Amniotic epithelial cell (primary cell): Measurements from ENCODE around the gene SIRT1.
"Not testable (repeated sequence)": the region's sequence is repeated elsewhere in the genome, so short reads cannot be mapped to it uniquely, and the experiment has no call there.

Experiments used
- DNase-seq: peaks from one replicate; pipeline ENCODE4 v3.0.0-alpha.2; 2010; ENCODE audit warnings: low read depth

SIRT1 gene

GRCh38 chr10:67877421-67877820, 7.0 kb upstream of the SIRT1 start:
- DNase-seq = not testable (repeated sequence)

- no peak for DNase-seq
Observed at GRCh38 chr10:67878133-67878532, 6.3 kb upstream of the SIRT1 start.

GRCh38 chr10:67883710-67884312, 645 bp upstream of the SIRT1 start:
- no peak for DNase-seq

GRCh38 chr10:67884842-67885670, 600 bp downstream of the SIRT1 start:
- peak; percentile 67 for DNase-seq

- no peak for DNase-seq
Observed at GRCh38 chr10:67893637-67894036, 9.2 kb downstream of the SIRT1 start.

GRCh38 chr10:67903581-67903980, 19.1 kb downstream of the SIRT1 start:
- no peak for DNase-seq

- peak; percentile 47 for DNase-seq
Observed at GRCh38 chr10:67912331-67912946, 28.0 kb downstream of the SIRT1 start.

- DNase-seq = no peak
Observed at GRCh38 chr10:67914777-67915340, 30.4 kb downstream of the SIRT1 start.

- no peak for DNase-seq
Observed at GRCh38 chr10:67917169-67917568, 32.7 kb downstream of the SIRT1 start.

- no peak for DNase-seq
Observed at GRCh38 chr10:67917679-67918078, 33.2 kb downstream of the SIRT1 start.

GRCh38 chr10:67921065-67921464, 36.6 kb downstream of the SIRT1 start:
- no peak for DNase-seq

- DNase-seq = peak; percentile 42
Observed at GRCh38 chr10:67923551-67923950, 39.1 kb downstream of the SIRT1 start.

GRCh38 chr10:67924136-67924535, 39.7 kb downstream of the SIRT1 start:
- DNase-seq = no peak

- peak; percentile 8 for DNase-seq
Observed at GRCh38 chr10:67925449-67926005, 41.1 kb downstream of the SIRT1 start.

- DNase-seq = no peak
Observed at GRCh38 chr10:67926951-67927350, 42.5 kb downstream of the SIRT1 start.

- DNase-seq = no peak
Observed at GRCh38 chr10:67933199-67933598, 48.7 kb downstream of the SIRT1 start.

- DNase-seq = no peak
Observed at GRCh38 chr10:67934336-67934735, 49.9 kb downstream of the SIRT1 start.

GRCh38 chr10:67935223-67935622, 50.8 kb downstream of the SIRT1 start:
- DNase-seq = no peak

- DNase-seq = peak; percentile 31
Observed at GRCh38 chr10:67936416-67936815, 52.0 kb downstream of the SIRT1 start.

- DNase-seq = no peak
Observed at GRCh38 chr10:67943917-67944316, 59.5 kb downstream of the SIRT1 start.

- DNase-seq = no peak
Observed at GRCh38 chr10:67955614-67956013, 71.2 kb downstream of the SIRT1 start.

GRCh38 chr10:67959839-67960476, 75.5 kb downstream of the SIRT1 start:
- DNase-seq = no peak
